ENCODE results near the gene FAM221B.

DNA sequence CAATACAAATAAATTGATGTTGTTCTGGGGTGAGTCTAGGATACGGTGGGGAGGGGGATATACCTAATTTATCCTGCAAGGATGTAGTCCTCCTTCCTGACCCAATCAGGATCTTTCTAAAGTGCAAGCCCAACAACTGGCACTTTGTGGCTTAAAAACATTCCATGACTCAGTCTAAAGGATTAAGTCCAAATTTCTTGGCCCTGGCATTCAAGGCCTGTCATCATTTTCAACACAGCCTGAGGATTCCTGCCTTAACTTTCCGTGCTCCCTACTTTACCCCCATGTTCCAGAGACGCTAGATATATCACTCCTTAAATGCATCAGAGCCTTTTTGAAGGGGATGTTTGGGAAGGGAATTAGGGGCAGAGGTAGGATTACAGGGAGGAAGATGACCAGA lies 1.0 kb downstream of the FAM221B start:
- TF ChIP-seq BACH2 (CRISPR knock-in tag; IDR thresholded peaks at IDR 0.05; ENCODE audit: borderline replicate concordance) (no peak), TCF4 (CRISPR knock-in tag; IDR thresholded peaks at IDR 0.05; ENCODE audit: borderline replicate concordance) (no peak), CSDC2 (CRISPR knock-in tag; IDR thresholded peaks at IDR 0.05) (no peak), PPARA (CRISPR knock-in tag; IDR thresholded peaks at IDR 0.05; ENCODE audit: borderline replicate concordance) (no peak), RARB (CRISPR knock-in tag; IDR thresholded peaks at IDR 0.05) (no peak), ZNF565 (CRISPR knock-in tag; conservative IDR thresholded peaks at IDR 0.05; ENCODE audit: low read depth) (no peak)
- TF ChIP-seq, protein P1, sequence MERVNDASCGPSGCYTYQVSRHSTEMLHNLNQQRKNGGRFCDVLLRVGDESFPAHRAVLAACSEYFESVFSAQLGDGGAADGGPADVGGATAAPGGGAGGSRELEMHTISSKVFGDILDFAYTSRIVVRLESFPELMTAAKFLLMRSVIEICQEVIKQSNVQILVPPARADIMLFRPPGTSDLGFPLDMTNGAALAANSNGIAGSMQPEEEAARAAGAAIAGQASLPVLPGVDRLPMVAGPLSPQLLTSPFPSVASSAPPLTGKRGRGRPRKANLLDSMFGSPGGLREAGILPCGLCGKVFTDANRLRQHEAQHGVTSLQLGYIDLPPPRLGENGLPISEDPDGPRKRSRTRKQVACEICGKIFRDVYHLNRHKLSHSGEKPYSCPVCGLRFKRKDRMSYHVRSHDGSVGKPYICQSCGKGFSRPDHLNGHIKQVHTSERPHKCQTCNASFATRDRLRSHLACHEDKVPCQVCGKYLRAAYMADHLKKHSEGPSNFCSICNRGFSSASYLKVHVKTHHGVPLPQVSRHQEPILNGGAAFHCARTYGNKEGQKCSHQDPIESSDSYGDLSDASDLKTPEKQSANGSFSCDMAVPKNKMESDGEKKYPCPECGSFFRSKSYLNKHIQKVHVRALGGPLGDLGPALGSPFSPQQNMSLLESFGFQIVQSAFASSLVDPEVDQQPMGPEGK (CRISPR knock-in tag; IDR thresholded peaks at IDR 0.05; ENCODE audit: borderline replicate concordance) = no peak

Measured in SK-N-SH treated with all-trans-retinoic acid at 6 μM for 48 hours (cell line).